PC-9 (cell line): Measurements from ENCODE around the gene RFC4.
"Not testable (repeated sequence)": the region's sequence is repeated elsewhere in the genome, so short reads cannot be mapped to it uniquely, and the experiment has no call there.

Source experiments
- CTCF ChIP-seq: fragments of 200-600 bp; sonication (generic); conservative IDR thresholded peaks from 2 replicates; pipeline ENCODE4 v1.6.1; 2017; ENCODE audit warnings: mixed run types, antibody characterized with exemption, mild to moderate bottlenecking, moderate library complexity
- EZH2 ChIP-seq: fragments of 200-600 bp; sonication (generic); IDR thresholded peaks from 2 replicates; pipeline ENCODE4 v1.8.0; 2017; ENCODE audit warnings: antibody characterized with exemption, low read depth

DNA sequence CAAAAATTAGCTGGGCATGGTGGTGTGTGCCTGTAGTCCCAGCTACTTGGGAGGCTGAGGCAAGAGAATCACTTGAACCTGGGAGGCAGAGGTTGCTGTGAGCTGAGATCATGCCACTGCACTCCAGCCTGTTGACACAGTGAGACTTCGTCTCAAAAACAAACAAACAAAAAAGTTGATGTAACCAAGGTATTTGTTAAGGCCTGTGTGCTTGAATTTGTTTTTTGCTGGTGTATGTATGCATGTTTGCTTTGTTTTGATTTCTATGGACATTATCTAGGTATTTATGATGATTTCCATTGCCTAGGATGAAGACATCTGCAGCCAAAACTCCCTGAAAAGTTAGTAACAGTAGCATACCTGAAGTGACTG is 16.1 kb upstream of the RFC4 start:
- TF ChIP-seq CTCF, EZH2: not testable (repeated sequence)
